GM18868 (cell line): ENCODE results near the gene ACOXL.

Experiments
- ATAC-seq: cut with Tn5 transposase; IDR thresholded peaks from one replicate; pipeline ENCODE4 v1.9.1; 2021; ENCODE audit warnings: mild to moderate bottlenecking, moderate library complexity; ENCODE audit not compliant: unreplicated experiment

The ACOXL gene

GRCh38 chr2:111145103-111145760 lies 412.9 kb downstream of the ACOXL start:
- no peak for ATAC-seq

- ATAC-seq, result no peak
These were observed 413.6 kb downstream of the ACOXL start for GRCh38 chr2:111145951-111146350.

- ATAC-seq, result no peak
These were observed 416.0 kb downstream of the ACOXL start for GRCh38 chr2:111148225-111148873.

- no peak for ATAC-seq
These were observed 416.6 kb downstream of the ACOXL start for GRCh38 chr2:111148925-111149324.

GRCh38 chr2:111149882-111150455 lies 417.6 kb downstream of the ACOXL start:
- no peak for ATAC-seq

GRCh38 chr2:111154758-111155157 lies 422.4 kb downstream of the ACOXL start:
- ATAC-seq, result no peak

GRCh38 chr2:111155610-111156009 lies 423.2 kb downstream of the ACOXL start:
- no peak for ATAC-seq

GRCh38 chr2:111156529-111156928 lies 424.2 kb downstream of the ACOXL start:
- ATAC-seq, result no peak

GRCh38 chr2:111157071-111157661 lies 424.8 kb downstream of the ACOXL start:
- peak; percentile 67 for ATAC-seq

GRCh38 chr2:111157798-111158197 lies 425.4 kb downstream of the ACOXL start:
- peak; percentile 45 for ATAC-seq

- no peak for ATAC-seq
These were observed 427.3 kb downstream of the ACOXL start for GRCh38 chr2:111159641-111160040.

GRCh38 chr2:111160758-111161157 lies 428.4 kb downstream of the ACOXL start:
- no peak for ATAC-seq

- ATAC-seq, result no peak
These were observed 429.6 kb downstream of the ACOXL start for GRCh38 chr2:111161971-111162370.

- ATAC-seq, result peak; percentile 37
These were observed 430.5 kb downstream of the ACOXL start for GRCh38 chr2:111162718-111163331.

- ATAC-seq, result no peak
These were observed 431.7 kb downstream of the ACOXL start for GRCh38 chr2:111164078-111164477.

- ATAC-seq, result no peak
These were observed 432.7 kb downstream of the ACOXL start for GRCh38 chr2:111165084-111165483.

- ATAC-seq, result no peak
These were observed 433.7 kb downstream of the ACOXL start for GRCh38 chr2:111166115-111166514.

GRCh38 chr2:111167076-111167862 lies 434.9 kb downstream of the ACOXL start:
- ATAC-seq, result peak; percentile 35

GRCh38 chr2:111167863-111168162 lies 435.4 kb downstream of the ACOXL start:
- ATAC-seq, result no peak
